Gastrocnemius medialis (tissue), 4 donors: ENCODE data around the gene TUBGCP3.

ENCODE experiments used
- CTCF ChIP-seq, 5 experiments: fragments of 450-650 bp in 3 of 5; fragments of 200-600 bp in 2 of 5; sonication (generic) in 2 of 5; IDR thresholded peaks in 4 of 5; conservative IDR thresholded peaks in 1 of 5; 1 replicate in 4 of 5; 2 replicates in 1 of 5; pipeline ENCODE4 v1.5.1; 2016 to 2019; ENCODE audit warnings: antibody characterized with exemption in 5 of 5, mild to moderate bottlenecking in 3 of 5, moderate library complexity in 3 of 5
- POLR2A ChIP-seq, 2 donors: fragments of 450-650 bp; IDR thresholded peaks; one replicate each; pipeline ENCODE4 v1.6.1; 2017; ENCODE audit warnings: antibody characterized with exemption in 2 of 2, mild to moderate bottlenecking in 2 of 2, moderate library complexity in 2 of 2

GRCh38 chr13:112592181-112592580 is 4.2 kb upstream of the TUBGCP3 start:
- TF ChIP-seq CTCF (IDR thresholded peaks at IDR 0.05 in 4 of 5, conservative IDR thresholded peaks at IDR 0.05 in 1 of 5) (no peak), POLR2A (IDR thresholded peaks at IDR 0.05) (no peak)
